Lower leg skin (tissue), 3 donors: ENCODE measurements around the gene IGDCC3.

Experiments used
- POLR2A ChIP-seq, 2 donors: fragments of 450-650 bp; IDR thresholded peaks; one replicate each; pipeline ENCODE4 v1.6.1; 2016 to 2017; ENCODE audit warnings: antibody characterized with exemption in 2 of 2, mild to moderate bottlenecking in 1 of 2, moderate library complexity in 1 of 2
- TF ChIP-seq, protein P1 (sequence below), 3 donors: fragments of 450-650 bp; IDR thresholded peaks; one replicate each; pipeline ENCODE4 v1.5.1; 2016; ENCODE audit warnings: antibody characterized with exemption in 3 of 3, mild to moderate bottlenecking in 3 of 3, moderate library complexity in 2 of 3

- TF ChIP-seq, protein P1, sequence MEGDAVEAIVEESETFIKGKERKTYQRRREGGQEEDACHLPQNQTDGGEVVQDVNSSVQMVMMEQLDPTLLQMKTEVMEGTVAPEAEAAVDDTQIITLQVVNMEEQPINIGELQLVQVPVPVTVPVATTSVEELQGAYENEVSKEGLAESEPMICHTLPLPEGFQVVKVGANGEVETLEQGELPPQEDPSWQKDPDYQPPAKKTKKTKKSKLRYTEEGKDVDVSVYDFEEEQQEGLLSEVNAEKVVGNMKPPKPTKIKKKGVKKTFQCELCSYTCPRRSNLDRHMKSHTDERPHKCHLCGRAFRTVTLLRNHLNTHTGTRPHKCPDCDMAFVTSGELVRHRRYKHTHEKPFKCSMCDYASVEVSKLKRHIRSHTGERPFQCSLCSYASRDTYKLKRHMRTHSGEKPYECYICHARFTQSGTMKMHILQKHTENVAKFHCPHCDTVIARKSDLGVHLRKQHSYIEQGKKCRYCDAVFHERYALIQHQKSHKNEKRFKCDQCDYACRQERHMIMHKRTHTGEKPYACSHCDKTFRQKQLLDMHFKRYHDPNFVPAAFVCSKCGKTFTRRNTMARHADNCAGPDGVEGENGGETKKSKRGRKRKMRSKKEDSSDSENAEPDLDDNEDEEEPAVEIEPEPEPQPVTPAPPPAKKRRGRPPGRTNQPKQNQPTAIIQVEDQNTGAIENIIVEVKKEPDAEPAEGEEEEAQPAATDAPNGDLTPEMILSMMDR (IDR thresholded peaks at IDR 0.05), result no peak
- TF ChIP-seq POLR2A (IDR thresholded peaks at IDR 0.05), result no peak
Measured at GRCh38 chr15:65420975-65421359, 43.2 kb upstream of the IGDCC3 start.
